HEK293 (cell line): ENCODE measurements around the gene WNT6.

Experiments
- CTCF ChIA-PET: fragments of 350-600 bp; formaldehyde crosslinking; extraction: SDS; loops from one replicate; lab custom pipeline; 2021; ENCODE audit warnings: antibody characterized with exemption; lab: Yijun Ruan, JAX
- POLR2A ChIA-PET: fragments of 300-600 bp; formaldehyde crosslinking; extraction: SDS; loops from one replicate; lab custom pipeline; 2020; ENCODE audit warnings: antibody characterized with exemption, inconsistent platforms; lab: Yijun Ruan, JAX
- H3K27ac ChIP-seq: fragments of 200-500 bp; sonication (Bioruptor generic); 2 replicates; pipeline ENCODE4 v1.5.1; 2014; ENCODE audit warnings: low read depth, low read length, control low read depth, inconsistent platforms; ENCODE audit errors: extremely low read depth
- H3K36me3 ChIP-seq, 2 experiments: fragments of 200-500 bp in 1 of 2; sonication (Bioruptor generic) in 1 of 2; 1 replicate in 1 of 2; 2 replicates in 1 of 2; pipeline ENCODE4 v1.5.1; 2014 to 2017; ENCODE audit warnings: inconsistent platforms in 2 of 2, low read length in 2 of 2; ENCODE audit not compliant: control insufficient read depth in 2 of 2, insufficient read depth in 1 of 2
- H3K4me1 ChIP-seq: fragments of 200-500 bp; sonication (Bioruptor generic); 2 replicates; pipeline ENCODE4 v1.5.1; 2014; ENCODE audit warnings: mild to moderate bottlenecking, low read length, inconsistent platforms; ENCODE audit not compliant: control insufficient read depth, insufficient read depth
- H3K4me3 ChIP-seq: 2 replicates; pipeline ENCODE4 v1.5.1; 2011; ENCODE audit warnings: low read depth, mild to moderate bottlenecking, control low read depth, low read length, moderate library complexity
- H3K9me3 ChIP-seq: fragments of 200-500 bp; sonication (Bioruptor generic); 2 replicates; pipeline ENCODE4 v1.5.1; 2014; ENCODE audit warnings: low read depth, low read length, inconsistent platforms; ENCODE audit not compliant: control insufficient read depth, insufficient read depth
- CTCF ChIP-seq: fragments of 450-650 bp; formaldehyde crosslinking; IDR thresholded peaks from 2 replicates; pipeline ENCODE4 v1.5.1; 2016; ENCODE audit warnings: missing biosample characterization, missing genetic modification characterization
- KLF1 ChIP-seq: fragments of 450-650 bp; formaldehyde crosslinking; IDR thresholded peaks from 2 replicates; pipeline ENCODE4 v1.5.1; 2016; ENCODE audit warnings: missing biosample characterization, missing genetic modification characterization
- SCRT2 ChIP-seq: fragments of 450-650 bp; formaldehyde crosslinking; IDR thresholded peaks from 2 replicates; pipeline ENCODE4 v1.5.1; 2016; ENCODE audit warnings: missing biosample characterization, missing genetic modification characterization
- ZBTB10 ChIP-seq: fragments of 450-650 bp; formaldehyde crosslinking; IDR thresholded peaks from 2 replicates; pipeline ENCODE4 v1.5.1; 2016; ENCODE audit warnings: missing biosample characterization, missing genetic modification characterization
- ZBTB49 ChIP-seq: fragments of 450-650 bp; formaldehyde crosslinking; IDR thresholded peaks from 2 replicates; pipeline ENCODE4 v1.5.1; 2016; ENCODE audit warnings: missing biosample characterization, missing genetic modification characterization, low read depth
- ZFHX2 ChIP-seq: fragments of 450-650 bp; formaldehyde crosslinking; conservative IDR thresholded peaks from 2 replicates; pipeline ENCODE4 v1.5.1; 2016; ENCODE audit warnings: missing biosample characterization, missing genetic modification characterization
- ZNF114 ChIP-seq: fragments of 450-650 bp; formaldehyde crosslinking; IDR thresholded peaks from 2 replicates; pipeline ENCODE4 v1.5.0; 2017; ENCODE audit warnings: missing biosample characterization, missing genetic modification characterization
- ZNF214 ChIP-seq: fragments of 450-650 bp; formaldehyde crosslinking; IDR thresholded peaks from 2 replicates; pipeline ENCODE4 v1.5.1; 2017; ENCODE audit warnings: missing biosample characterization, mild to moderate bottlenecking, missing genetic modification characterization, borderline replicate concordance
- ZNF221 ChIP-seq: fragments of 450-650 bp; formaldehyde crosslinking; IDR thresholded peaks from 2 replicates; pipeline ENCODE4 v1.5.1; 2017; ENCODE audit warnings: missing biosample characterization, missing genetic modification characterization, borderline replicate concordance
- ZNF24 ChIP-seq: fragments of 450-650 bp; formaldehyde crosslinking; IDR thresholded peaks from 2 replicates; pipeline ENCODE4 v1.5.1; 2016; ENCODE audit warnings: missing biosample characterization, missing genetic modification characterization
- ZNF280D ChIP-seq: fragments of 450-650 bp; formaldehyde crosslinking; IDR thresholded peaks from 2 replicates; pipeline ENCODE4 v1.5.1; 2016; ENCODE audit warnings: missing biosample characterization, missing genetic modification characterization
- ZNF423 ChIP-seq: fragments of 450-650 bp; formaldehyde crosslinking; IDR thresholded peaks from 2 replicates; pipeline ENCODE4 v1.5.1; 2016; ENCODE audit warnings: missing biosample characterization, missing genetic modification characterization
- ZNF660 ChIP-seq: fragments of 450-650 bp; IDR thresholded peaks from 2 replicates; pipeline ENCODE4 v1.5.1; 2018; ENCODE audit warnings: missing biosample characterization, mild to moderate bottlenecking, missing genetic modification characterization
- ZNF664 ChIP-seq: fragments of 450-650 bp; formaldehyde crosslinking; IDR thresholded peaks from 2 replicates; pipeline ENCODE4 v1.5.1; 2016; ENCODE audit warnings: missing biosample characterization, missing genetic modification characterization
- ZNF792 ChIP-seq: fragments of 450-650 bp; formaldehyde crosslinking; IDR thresholded peaks from 2 replicates; pipeline ENCODE4 v1.5.1; 2016; ENCODE audit warnings: missing biosample characterization, missing genetic modification characterization
- ZNF830 ChIP-seq: fragments of 450-650 bp; IDR thresholded peaks from 2 replicates; pipeline ENCODE4 v1.5.0; 2018; ENCODE audit warnings: missing biosample characterization, missing genetic modification characterization, low read depth, mild to moderate bottlenecking, moderate library complexity
- ZSCAN30 ChIP-seq: fragments of 450-650 bp; IDR thresholded peaks from 2 replicates; pipeline ENCODE4 v1.5.1; 2018; ENCODE audit warnings: missing biosample characterization, mild to moderate bottlenecking, missing genetic modification characterization, moderate library complexity

The WNT6 gene

GRCh38 chr2:218876562-218877219, 17.1 kb downstream of the WNT6 start (continued):
- TF ChIP-seq ZBTB10 (no peak), ZNF664 (tag by site-specific recombination) (no peak), ZNF830 (tag by site-specific recombination) (no peak), ZNF280D (tag by site-specific recombination) (no peak)

- H3K27ac ChIP-seq: no peak overlapping the region
- POLR2A ChIA-PET: interaction anchor here (2.5 kb wide), 1 partner anchor 19 kb away, joined by 19 read pairs; no protein-coding TSS in a partner anchor
- H3K36me3 ChIP-seq: no peaks in the 10 kb centered on the region
- CTCF ChIA-PET: interaction anchor here (0.5 to 17.7 kb wide), 26 partner anchors 9 to 1560 kb away, joined by 3 to 552 read pairs (median 8); partner anchors contain the start of gene WNT6
- no peak overlapping the region for H3K4me3 ChIP-seq
- no peaks in the 10 kb centered on the region for H3K4me1 ChIP-seq
- no peak for TF ChIP-seq ZNF221 (tag by site-specific recombination)
- no peak for TF ChIP-seq ZNF114 (tag by site-specific recombination)
- no peak for TF ChIP-seq ZNF24 (tag by site-specific recombination)
- TF ChIP-seq ZNF660: no peak
- no peak for TF ChIP-seq ZNF423 (tag by site-specific recombination)
- TF ChIP-seq ZSCAN30: no peak
- TF ChIP-seq ZBTB49 (tag by site-specific recombination): no peak
- TF ChIP-seq SCRT2 (tag by site-specific recombination): no peak
- no peak for TF ChIP-seq ZNF792
- no peaks in the 10 kb centered on the region for H3K9me3 ChIP-seq
These were observed 17.7 kb downstream of the WNT6 start for GRCh38 chr2:218877331-218877730.

- Histone ChIP-seq H3K9me3 (no peaks in the 10 kb centered on the region), H3K27ac (no peak overlapping the region), H3K36me3 (no peaks in the 10 kb centered on the region), H3K4me3 (no peak overlapping the region), H3K4me1 (no peaks in the 10 kb centered on the region)
- ChIA-PET POLR2A (interaction anchor here (1.3 to 2.5 kb wide), 2 partner anchors 19 to 20 kb away, joined by 6 to 19 read pairs; no protein-coding TSS in a partner anchor), CTCF (interaction anchor here (0.5 to 17.7 kb wide), 8 partner anchors 10 to 147 kb away, joined by 3 to 552 read pairs (median 9); no protein-coding TSS in a partner anchor)
- TF ChIP-seq ZNF214 (no peak), CTCF (tag by site-specific recombination) (peak; percentile 54), ZFHX2 (tag by site-specific recombination) (0 out of 2 replicates have a peak, but pooled peaks have one; percentile 9), KLF1 (tag by site-specific recombination) (peak; percentile 90)
These were observed 18.3 kb downstream of the WNT6 start for GRCh38 chr2:218877891-218878290.
